Measurements from ENCODE around the gene ACYP2.

ACYP2 gene

GRCh38 chr2:54158311-54158710, 42.9 kb downstream of the ACYP2 start:
- TF ChIP-seq FOXP2 (optimal IDR thresholded peaks at IDR 0.05; ENCODE audit: borderline replicate concordance, extremely low read depth, extremely low read length, insufficient read depth): no peak
- no peak for TF ChIP-seq REST (IDR thresholded peaks at IDR 0.05; ENCODE audit: insufficient read depth in 1 of 2, low read depth in 2 of 2, low read length in 2 of 2)
- TF ChIP-seq TAF1 (IDR thresholded peaks at IDR 0.05; ENCODE audit: borderline replicate concordance, insufficient read depth, low read length): no peak
- no peak for TF ChIP-seq POLR2AphosphoS5 (IDR thresholded peaks at IDR 0.05; ENCODE audit: low read depth, low read length)
- no peak for TF ChIP-seq SIN3A (IDR thresholded peaks at IDR 0.05; ENCODE audit: borderline replicate concordance, insufficient read depth, low read length)

GRCh38 chr2:54161660-54162424, 46.4 kb downstream of the ACYP2 start:
- no peak for TF ChIP-seq POLR2AphosphoS5 (IDR thresholded peaks at IDR 0.05; ENCODE audit: low read depth, low read length)
- no peak for TF ChIP-seq TAF1 (IDR thresholded peaks at IDR 0.05; ENCODE audit: borderline replicate concordance, insufficient read depth, low read length)
- no peak for TF ChIP-seq FOXP2 (optimal IDR thresholded peaks at IDR 0.05; ENCODE audit: borderline replicate concordance, extremely low read depth, extremely low read length, insufficient read depth)
- no peak for TF ChIP-seq REST (IDR thresholded peaks at IDR 0.05; ENCODE audit: insufficient read depth in 1 of 2, low read depth in 2 of 2, low read length in 2 of 2)
- no peak for TF ChIP-seq SIN3A (IDR thresholded peaks at IDR 0.05; ENCODE audit: borderline replicate concordance, insufficient read depth, low read length)

GRCh38 chr2:54164106-54164505, 48.7 kb downstream of the ACYP2 start:
- no peak for TF ChIP-seq TAF1 (IDR thresholded peaks at IDR 0.05; ENCODE audit: borderline replicate concordance, insufficient read depth, low read length)

GRCh38 chr2:54166121-54166773, 50.8 kb downstream of the ACYP2 start:
- TF ChIP-seq REST (IDR thresholded peaks at IDR 0.05; ENCODE audit: insufficient read depth in 1 of 2, low read depth in 2 of 2, low read length in 2 of 2): no peak
- TF ChIP-seq FOXP2 (optimal IDR thresholded peaks at IDR 0.05; ENCODE audit: borderline replicate concordance, extremely low read depth, extremely low read length, insufficient read depth): no peak
- TF ChIP-seq SIN3A (IDR thresholded peaks at IDR 0.05; ENCODE audit: borderline replicate concordance, insufficient read depth, low read length): no peak
- TF ChIP-seq POLR2AphosphoS5 (IDR thresholded peaks at IDR 0.05; ENCODE audit: low read depth, low read length): no peak
- no peak for TF ChIP-seq TAF1 (IDR thresholded peaks at IDR 0.05; ENCODE audit: borderline replicate concordance, insufficient read depth, low read length)

GRCh38 chr2:54176577-54176976, 61.2 kb downstream of the ACYP2 start:
- no peak for TF ChIP-seq POLR2AphosphoS5 (IDR thresholded peaks at IDR 0.05; ENCODE audit: low read depth, low read length)
- no peak for TF ChIP-seq TAF1 (IDR thresholded peaks at IDR 0.05; ENCODE audit: borderline replicate concordance, insufficient read depth, low read length)
- TF ChIP-seq FOXP2 (optimal IDR thresholded peaks at IDR 0.05; ENCODE audit: borderline replicate concordance, extremely low read depth, extremely low read length, insufficient read depth): no peak

GRCh38 chr2:54183281-54183680, 67.9 kb downstream of the ACYP2 start:
- TF ChIP-seq TAF1 (IDR thresholded peaks at IDR 0.05; ENCODE audit: borderline replicate concordance, insufficient read depth, low read length): no peak

Measured in PFSK-1 (cell line).